AG10803 (cell line): ENCODE measurements around the gene STK4.

Source experiments
- DNase-seq: peaks from one replicate; pipeline ENCODE4 v3.0.0; 2010; ENCODE audit warnings: low read depth
- H3K4me3 ChIP-seq: 2 replicates; pipeline ENCODE4 v1.5.1; 2011; ENCODE audit warnings: mild to moderate bottlenecking, low read length, control low read depth
- CTCF ChIP-seq: conservative IDR thresholded peaks from 2 replicates; pipeline ENCODE4 v1.5.1; 2011; ENCODE audit warnings: mild to moderate bottlenecking, low read length, control low read depth, inconsistent platforms

The STK4 gene

GRCh38 chr20:45072066-45072465, 105.8 kb downstream of the STK4 start:
- DNase-seq, result no peak
- H3K4me3 ChIP-seq, result no peak overlapping the region
- TF ChIP-seq CTCF, result no peak

GRCh38 chr20:45073221-45073620, 106.9 kb downstream of the STK4 start:
- no peak for TF ChIP-seq CTCF
- no peak for DNase-seq
- H3K4me3 ChIP-seq, result no peak overlapping the region

GRCh38 chr20:45077559-45077958, 111.2 kb downstream of the STK4 start:
- H3K4me3 ChIP-seq, result no peak overlapping the region
- no peak for DNase-seq
- TF ChIP-seq CTCF, result no peak

GRCh38 chr20:45080867-45081624, 114.7 kb downstream of the STK4 start:
- peak; percentile 53 for TF ChIP-seq CTCF
- no peak for DNase-seq
- H3K4me3 ChIP-seq, result no peak overlapping the region

- no peak for TF ChIP-seq CTCF
- no peak overlapping the region for H3K4me3 ChIP-seq
- DNase-seq, result no peak
Measured at GRCh38 chr20:45082468-45082867, 116.2 kb downstream of the STK4 start.

GRCh38 chr20:45083127-45083526, 116.8 kb downstream of the STK4 start:
- H3K4me3 ChIP-seq, result no peak overlapping the region
- DNase-seq, result no peak
- TF ChIP-seq CTCF, result no peak

- no peak for TF ChIP-seq CTCF
- no peak for DNase-seq
Measured at GRCh38 chr20:45085289-45085688, 119.0 kb downstream of the STK4 start.

More at GRCh38 chr20:45085289-45085688, 119.0 kb downstream of the STK4 start:
- no peak overlapping the region for H3K4me3 ChIP-seq
